ENCODE results near the gene RIPPLY3.

The RIPPLY3 gene

DNA sequence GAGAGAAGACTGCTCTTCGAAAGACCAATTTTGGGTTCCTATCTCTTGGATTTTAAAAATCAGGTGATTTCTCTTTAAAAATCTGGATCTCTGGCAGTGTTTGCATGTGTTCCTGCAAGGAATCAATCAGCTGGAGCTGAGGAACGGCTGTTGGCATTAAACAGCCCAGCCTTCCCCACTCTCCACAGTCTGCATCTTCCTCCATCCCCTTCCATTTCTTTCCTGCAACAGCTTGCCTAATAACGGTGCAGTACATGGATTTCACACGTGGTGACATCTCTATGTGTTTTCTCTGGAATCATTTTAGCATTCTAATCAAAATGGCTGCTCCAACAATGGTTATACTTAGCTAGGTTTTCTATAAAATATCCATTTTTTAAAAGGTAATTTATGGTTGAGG, 20.0 kb downstream of the RIPPLY3 start:
- no peaks in the 10 kb centered on the region for H3K9me3 ChIP-seq (ENCODE audit: insufficient read depth, low read length, severe bottlenecking)
- TF ChIP-seq, protein P1, sequence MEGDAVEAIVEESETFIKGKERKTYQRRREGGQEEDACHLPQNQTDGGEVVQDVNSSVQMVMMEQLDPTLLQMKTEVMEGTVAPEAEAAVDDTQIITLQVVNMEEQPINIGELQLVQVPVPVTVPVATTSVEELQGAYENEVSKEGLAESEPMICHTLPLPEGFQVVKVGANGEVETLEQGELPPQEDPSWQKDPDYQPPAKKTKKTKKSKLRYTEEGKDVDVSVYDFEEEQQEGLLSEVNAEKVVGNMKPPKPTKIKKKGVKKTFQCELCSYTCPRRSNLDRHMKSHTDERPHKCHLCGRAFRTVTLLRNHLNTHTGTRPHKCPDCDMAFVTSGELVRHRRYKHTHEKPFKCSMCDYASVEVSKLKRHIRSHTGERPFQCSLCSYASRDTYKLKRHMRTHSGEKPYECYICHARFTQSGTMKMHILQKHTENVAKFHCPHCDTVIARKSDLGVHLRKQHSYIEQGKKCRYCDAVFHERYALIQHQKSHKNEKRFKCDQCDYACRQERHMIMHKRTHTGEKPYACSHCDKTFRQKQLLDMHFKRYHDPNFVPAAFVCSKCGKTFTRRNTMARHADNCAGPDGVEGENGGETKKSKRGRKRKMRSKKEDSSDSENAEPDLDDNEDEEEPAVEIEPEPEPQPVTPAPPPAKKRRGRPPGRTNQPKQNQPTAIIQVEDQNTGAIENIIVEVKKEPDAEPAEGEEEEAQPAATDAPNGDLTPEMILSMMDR (IDR thresholded peaks at IDR 0.05; ENCODE audit: borderline replicate concordance, extremely low read depth, low read length, poor library complexity, severe bottlenecking), result no peak
- TF ChIP-seq EZH2 (IDR thresholded peaks at IDR 0.05; ENCODE audit: borderline replicate concordance, low read depth, low read length, severe bottlenecking), result no peak
- H3K27ac ChIP-seq (ENCODE audit: low read length), result no peak overlapping the region
- no peak overlapping the region for H3K4me2 ChIP-seq (ENCODE audit: insufficient read depth, low read length)
- H3K4me1 ChIP-seq (ENCODE audit: insufficient read depth, low read length), result no peaks in the 10 kb centered on the region
- no peaks in the 10 kb centered on the region for H3K27me3 ChIP-seq (ENCODE audit: insufficient read depth, low read length, poor library complexity)
- no peak overlapping the region for H2AFZ ChIP-seq (ENCODE audit: low read depth, low read length)
- H3K79me2 ChIP-seq (ENCODE audit: insufficient read depth, low read length), result no peaks in the 10 kb centered on the region
- H3K9ac ChIP-seq (ENCODE audit: low read depth, low read length), result no peak overlapping the region
- H3K36me3 ChIP-seq (ENCODE audit: insufficient read depth, low read length), result no peaks in the 10 kb centered on the region
- H4K20me1 ChIP-seq (ENCODE audit: insufficient read depth, low read length), result no peaks in the 10 kb centered on the region
- no peak for ATAC-seq (ENCODE audit: insufficient read depth, low read depth)
- H3K4me3 ChIP-seq (ENCODE audit: low read depth in 1 of 2, low read length in 2 of 2), result no peak overlapping the region
- DNase-seq, result no peak

DNA sequence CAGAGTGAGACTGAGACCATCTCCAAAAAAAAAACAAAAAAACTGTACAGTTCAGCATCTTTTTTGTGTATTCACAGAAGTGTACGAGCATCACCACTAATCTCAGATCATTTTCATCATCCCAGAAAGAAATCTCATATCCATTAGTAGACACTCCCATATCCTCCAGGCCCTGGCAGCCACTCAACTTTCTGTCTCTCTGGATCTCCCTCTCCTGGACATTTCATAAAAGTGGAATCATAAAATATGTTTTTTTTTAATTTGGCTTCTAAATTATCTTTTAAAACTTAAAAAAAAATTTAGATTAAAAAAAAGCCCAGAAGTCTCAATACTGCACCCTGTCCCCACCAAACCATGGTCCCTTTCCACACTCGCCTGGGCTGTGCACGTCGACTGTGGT, 22.1 kb downstream of the RIPPLY3 start:
- DNase-seq (no peak), ATAC-seq (ENCODE audit: insufficient read depth, low read depth) (no peak)
- H3K27ac ChIP-seq (ENCODE audit: low read length), result no peak overlapping the region
- H3K9me3 ChIP-seq (ENCODE audit: insufficient read depth, low read length, severe bottlenecking), result no peaks in the 10 kb centered on the region
- TF ChIP-seq EZH2 (IDR thresholded peaks at IDR 0.05; ENCODE audit: borderline replicate concordance, low read depth, low read length, severe bottlenecking), result no peak
- TF ChIP-seq, protein P1 (IDR thresholded peaks at IDR 0.05; ENCODE audit: borderline replicate concordance, extremely low read depth, low read length, poor library complexity, severe bottlenecking), result no peak
- no peaks in the 10 kb centered on the region for H3K36me3 ChIP-seq (ENCODE audit: insufficient read depth, low read length)
- H3K4me3 ChIP-seq (ENCODE audit: low read depth in 1 of 2, low read length in 2 of 2), result no peak overlapping the region
- no peaks in the 10 kb centered on the region for H3K4me1 ChIP-seq (ENCODE audit: insufficient read depth, low read length)
- no peaks in the 10 kb centered on the region for H3K79me2 ChIP-seq (ENCODE audit: insufficient read depth, low read length)
- no peaks in the 10 kb centered on the region for H4K20me1 ChIP-seq (ENCODE audit: insufficient read depth, low read length)
- H3K9ac ChIP-seq (ENCODE audit: low read depth, low read length), result no peak overlapping the region
- H3K4me2 ChIP-seq (ENCODE audit: insufficient read depth, low read length), result no peak overlapping the region
- H2AFZ ChIP-seq (ENCODE audit: low read depth, low read length), result no peak overlapping the region
- H3K27me3 ChIP-seq (ENCODE audit: insufficient read depth, low read length, poor library complexity), result no peaks in the 10 kb centered on the region

DNA sequence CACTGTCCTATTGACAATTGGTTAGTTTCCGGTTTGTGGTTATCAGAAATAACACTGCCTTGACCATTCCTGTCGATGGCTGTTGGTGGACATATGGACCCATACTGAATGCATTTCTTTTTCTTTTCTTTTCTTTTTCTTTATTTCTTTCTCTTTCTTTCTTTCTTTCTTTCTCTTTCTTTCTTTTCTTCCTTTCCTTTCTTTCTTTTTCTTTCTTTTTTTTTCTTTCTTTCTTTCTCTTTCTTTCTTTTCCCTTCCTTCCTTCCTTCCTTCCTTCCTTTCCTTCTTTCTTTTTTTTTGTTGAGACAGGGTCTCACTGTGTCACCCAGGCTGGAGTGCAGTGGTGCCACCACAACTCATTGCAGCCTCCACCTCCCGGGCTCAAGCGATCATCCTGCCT, 24.4 kb downstream of the RIPPLY3 start:
- no peak overlapping the region for H3K4me2 ChIP-seq (ENCODE audit: insufficient read depth, low read length)
- no peak overlapping the region for H3K27ac ChIP-seq (ENCODE audit: low read length)
- no peaks in the 10 kb centered on the region for H3K27me3 ChIP-seq (ENCODE audit: insufficient read depth, low read length, poor library complexity)
- H3K4me3 ChIP-seq (ENCODE audit: low read depth in 1 of 2, low read length in 2 of 2), result no peak overlapping the region
- no peak for TF ChIP-seq EZH2 (IDR thresholded peaks at IDR 0.05; ENCODE audit: borderline replicate concordance, low read depth, low read length, severe bottlenecking)
- TF ChIP-seq, protein P1 (IDR thresholded peaks at IDR 0.05; ENCODE audit: borderline replicate concordance, extremely low read depth, low read length, poor library complexity, severe bottlenecking), result no peak
- no peak overlapping the region for H2AFZ ChIP-seq (ENCODE audit: low read depth, low read length)
- no peak for ATAC-seq (ENCODE audit: insufficient read depth, low read depth)
- H3K9me3 ChIP-seq (ENCODE audit: insufficient read depth, low read length, severe bottlenecking), result no peaks in the 10 kb centered on the region
- H4K20me1 ChIP-seq (ENCODE audit: insufficient read depth, low read length), result no peaks in the 10 kb centered on the region
- H3K4me1 ChIP-seq (ENCODE audit: insufficient read depth, low read length), result no peaks in the 10 kb centered on the region
- DNase-seq, result no peak
- no peaks in the 10 kb centered on the region for H3K79me2 ChIP-seq (ENCODE audit: insufficient read depth, low read length)
- no peak overlapping the region for H3K9ac ChIP-seq (ENCODE audit: low read depth, low read length)
- H3K36me3 ChIP-seq (ENCODE audit: insufficient read depth, low read length), result no peaks in the 10 kb centered on the region

DNA sequence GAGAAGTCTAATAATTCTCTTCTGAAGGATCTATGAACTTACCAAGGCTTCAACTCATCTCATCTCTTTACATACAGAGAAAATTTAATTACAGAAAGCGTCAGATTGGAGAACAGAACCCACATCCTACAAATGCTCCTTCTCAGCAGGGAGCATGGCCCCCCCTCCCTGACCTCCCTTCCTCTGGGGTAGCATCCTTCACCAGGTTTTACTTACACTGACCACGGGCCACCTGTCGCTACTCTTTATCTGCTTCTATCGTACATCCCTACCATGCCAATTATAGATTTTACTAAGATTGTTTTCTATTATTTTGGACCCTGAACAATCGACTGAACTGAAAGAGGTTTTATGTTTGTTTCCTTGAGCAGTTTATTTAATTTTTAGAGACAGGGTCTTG, 25.8 kb downstream of the RIPPLY3 start:
- no peak for TF ChIP-seq EZH2 (IDR thresholded peaks at IDR 0.05; ENCODE audit: borderline replicate concordance, low read depth, low read length, severe bottlenecking)
- TF ChIP-seq, protein P1 (IDR thresholded peaks at IDR 0.05; ENCODE audit: borderline replicate concordance, extremely low read depth, low read length, poor library complexity, severe bottlenecking), result no peak
- Histone ChIP-seq H3K27ac (ENCODE audit: low read length) (no peak overlapping the region), H3K4me1 (ENCODE audit: insufficient read depth, low read length) (no peaks in the 10 kb centered on the region), H2AFZ (ENCODE audit: low read depth, low read length) (no peak overlapping the region), H3K36me3 (ENCODE audit: insufficient read depth, low read length) (no peaks in the 10 kb centered on the region), H4K20me1 (ENCODE audit: insufficient read depth, low read length) (no peaks in the 10 kb centered on the region), H3K79me2 (ENCODE audit: insufficient read depth, low read length) (no peaks in the 10 kb centered on the region), H3K4me3 (ENCODE audit: low read depth in 1 of 2, low read length in 2 of 2) (no peak overlapping the region), H3K9me3 (ENCODE audit: insufficient read depth, low read length, severe bottlenecking) (no peaks in the 10 kb centered on the region), H3K4me2 (ENCODE audit: insufficient read depth, low read length) (no peak overlapping the region), H3K9ac (ENCODE audit: low read depth, low read length) (no peak overlapping the region), H3K27me3 (ENCODE audit: insufficient read depth, low read length, poor library complexity) (no peaks in the 10 kb centered on the region)
- peak; percentile 12 for DNase-seq
- peak; percentile 42; the same call in 1 of the 3 replicates for ATAC-seq (ENCODE audit: insufficient read depth, low read depth)

All from DND-41 (cell line).